Cerebellar nuclear complex (tissue), 1 donor: ENCODE measurements around the gene FAM237A.

Source experiments
- DNase-seq, 2 experiments: peaks; one replicate each; lab custom pipeline; 2025; lab: John Stamatoyannopoulos, UW

The FAM237A gene

GRCh38 chr2:206642075-206643025, at the start of gene FAM237A:
Gene FAM237A, plus strand, starts transcription at chr2:206642487. Its CDS starts 1,750 bp downstream, at chr2:206644237.
- DNase-seq, result no peak

- no peak for DNase-seq
These were observed 44.5 kb upstream of the FAM237A start for GRCh38 chr2:206597717-206598218.

GRCh38 chr2:206603243-206603642, 39.0 kb upstream of the FAM237A start:
- DNase-seq, result no peak

GRCh38 chr2:206610451-206610850, 31.8 kb upstream of the FAM237A start:
- DNase-seq, result no peak

GRCh38 chr2:206611191-206611590, 31.1 kb upstream of the FAM237A start:
- DNase-seq, result no peak

GRCh38 chr2:206611736-206612135, 30.6 kb upstream of the FAM237A start:
- no peak for DNase-seq

GRCh38 chr2:206614811-206615210, 27.5 kb upstream of the FAM237A start:
- no peak for DNase-seq

- DNase-seq, result no peak
These were observed 26.7 kb upstream of the FAM237A start for GRCh38 chr2:206615417-206616089.

- no peak for DNase-seq
These were observed 26.1 kb upstream of the FAM237A start for GRCh38 chr2:206616151-206616550.

- DNase-seq, result no peak
These were observed 23.3 kb upstream of the FAM237A start for GRCh38 chr2:206619011-206619410.

- DNase-seq, result no peak
These were observed 16.2 kb upstream of the FAM237A start for GRCh38 chr2:206626108-206626507.

GRCh38 chr2:206627632-206628031, 14.7 kb upstream of the FAM237A start:
- no peak for DNase-seq

- no peak for DNase-seq
These were observed 10.9 kb upstream of the FAM237A start for GRCh38 chr2:206631340-206631739.

- no peak for DNase-seq
These were observed 7.3 kb upstream of the FAM237A start for GRCh38 chr2:206635015-206635414.

GRCh38 chr2:206639636-206640035, 2.7 kb upstream of the FAM237A start:
- DNase-seq, result no peak

GRCh38 chr2:206641226-206641625, 1.1 kb upstream of the FAM237A start:
- DNase-seq, result no peak

- DNase-seq, result no peak
These were observed 5.7 kb downstream of the FAM237A start for GRCh38 chr2:206647985-206648384.

- no peak for DNase-seq
These were observed 14.8 kb downstream of the FAM237A start for GRCh38 chr2:206657087-206657486.

- DNase-seq, result no peak
These were observed 23.0 kb downstream of the FAM237A start for GRCh38 chr2:206665251-206665650.

GRCh38 chr2:206670531-206671319, 28.4 kb downstream of the FAM237A start:
- no peak for DNase-seq

- no peak for DNase-seq
These were observed 41.3 kb downstream of the FAM237A start for GRCh38 chr2:206683546-206683945.

- no peak for DNase-seq
These were observed 46.2 kb downstream of the FAM237A start for GRCh38 chr2:206688453-206688852.
